ENCODE results near the gene CDC42BPA. TPM values are rescaled to one million over a fixed set of nuclear protein-coding genes. Genes with fewer than 3 reads are reported as not detected.

CDC42BPA gene
- polyA plus RNA-seq, 3 donors: 5.4 to 14.5 (median 11.7) TPM

- no peak overlapping the region for H3K27ac ChIP-seq (ENCODE audit: low read depth, low read length)
- 93 to 94% (median 94%) methylated on average over 14 to 18 of the region's 18 CpGs for WGBS, 3 donors
These were observed 334.9 kb downstream of the CDC42BPA start for GRCh38 chr1:226983247-226983991.

- H3K27ac ChIP-seq (ENCODE audit: low read depth, low read length): no peak overlapping the region
- WGBS, 3 donors: 93 to 95% (median 94%) methylated on average over 31 of the region's 31 CpGs
These were observed 335.7 kb downstream of the CDC42BPA start for GRCh38 chr1:226982451-226983177.

- H3K27ac ChIP-seq (ENCODE audit: low read depth, low read length): no peak overlapping the region
- WGBS, 3 donors: 88 to 94% (median 91%) methylated on average over 18 of the region's 18 CpGs
These were observed 336.5 kb downstream of the CDC42BPA start for GRCh38 chr1:226981838-226982237.

GRCh38 chr1:226981386-226981817 is 336.9 kb downstream of the CDC42BPA start:
- H3K27ac ChIP-seq (ENCODE audit: low read depth, low read length): no peak overlapping the region
- 86 to 89% (median 89%) methylated on average over 11 to 12 of the region's 12 CpGs for WGBS, 3 donors

- H3K27ac ChIP-seq (ENCODE audit: low read depth, low read length): no peak overlapping the region
- 80 to 85% (median 82%) methylated on average over 26 of the region's 26 CpGs for WGBS, 3 donors
These were observed 337.5 kb downstream of the CDC42BPA start for GRCh38 chr1:226980565-226981385.

GRCh38 chr1:226980122-226980560 is 338.2 kb downstream of the CDC42BPA start:
- H3K27ac ChIP-seq (ENCODE audit: low read depth, low read length): no peak overlapping the region
- WGBS, 3 donors: 84 to 94% (median 87%) methylated on average over 4 of the region's 4 CpGs

- 70 to 78% (median 77%) methylated on average over 12 of the region's 12 CpGs for WGBS, 3 donors
- no peak overlapping the region for H3K27ac ChIP-seq (ENCODE audit: low read depth, low read length)
These were observed 338.7 kb downstream of the CDC42BPA start for GRCh38 chr1:226979517-226980121.

GRCh38 chr1:226979115-226979516 is 339.2 kb downstream of the CDC42BPA start:
- no peak overlapping the region for H3K27ac ChIP-seq (ENCODE audit: low read depth, low read length)

GRCh38 chr1:226978432-226979114 is 339.7 kb downstream of the CDC42BPA start:
- no peak overlapping the region for H3K27ac ChIP-seq (ENCODE audit: low read depth, low read length)
- WGBS, 3 donors: 91 to 98% (median 94%) methylated on average over 5 to 10 of the region's 10 CpGs

More at GRCh38 chr1:226979115-226979516, 339.2 kb downstream of the CDC42BPA start:
- 86 to 90% (median 90%) methylated on average over 15 of the region's 15 CpGs for WGBS, 3 donors

GRCh38 chr1:226977643-226978431 is 340.5 kb downstream of the CDC42BPA start:
- H3K27ac ChIP-seq (ENCODE audit: low read depth, low read length): no peak overlapping the region
- WGBS, 3 donors: 92 to 94% (median 93%) methylated on average over 19 to 20 of the region's 20 CpGs

GRCh38 chr1:226976978-226977642 is 341.2 kb downstream of the CDC42BPA start:
- no peak overlapping the region for H3K27ac ChIP-seq (ENCODE audit: low read depth, low read length)
- 89 to 92% (median 92%) methylated on average over 18 to 21 of the region's 21 CpGs for WGBS, 3 donors

- 91 to 93% (median 92%) methylated on average over 26 to 34 of the region's 34 CpGs for WGBS, 3 donors
- no peak overlapping the region for H3K27ac ChIP-seq (ENCODE audit: low read depth, low read length)
These were observed 341.9 kb downstream of the CDC42BPA start for GRCh38 chr1:226976276-226976977.

GRCh38 chr1:226975259-226976250 is 342.7 kb downstream of the CDC42BPA start:
- no peak overlapping the region for H3K27ac ChIP-seq (ENCODE audit: low read depth, low read length)
- whole genome bisulfite sequencing, 3 donors: 48 to 95% (median 88%) methylated on average over 24 to 28 of the region's 32 CpGs

- 20 to 73% (median 69%) methylated on average over 14 of the region's 14 CpGs for WGBS, 3 donors
These were observed 343.6 kb downstream of the CDC42BPA start for GRCh38 chr1:226974544-226975258.

More at GRCh38 chr1:226974544-226975258, 343.6 kb downstream of the CDC42BPA start:
- peak overlapping the region; percentile 96 for H3K27ac ChIP-seq (ENCODE audit: low read depth, low read length)

Measured in adipose tissue (tissue), 3 donors.